Epithelial cell of esophagus (primary cell): ENCODE data around the gene CCND1.

Source experiments
- DNase-seq: peaks from one replicate; pipeline ENCODE4 v3.0.0; 2010; ENCODE audit warnings: low read depth
- H3K4me3 ChIP-seq: 2 replicates; pipeline ENCODE4 v1.5.1; 2011; ENCODE audit warnings: mild to moderate bottlenecking, low read length, control low read depth
- CTCF ChIP-seq: IDR thresholded peaks from 2 replicates; pipeline ENCODE4 v1.5.1; 2011; ENCODE audit warnings: low read depth, mild to moderate bottlenecking, low read length, control low read depth, inconsistent platforms; ENCODE audit not compliant: insufficient read depth; ENCODE audit errors: missing control alignments

Gene CCND1

DNA sequence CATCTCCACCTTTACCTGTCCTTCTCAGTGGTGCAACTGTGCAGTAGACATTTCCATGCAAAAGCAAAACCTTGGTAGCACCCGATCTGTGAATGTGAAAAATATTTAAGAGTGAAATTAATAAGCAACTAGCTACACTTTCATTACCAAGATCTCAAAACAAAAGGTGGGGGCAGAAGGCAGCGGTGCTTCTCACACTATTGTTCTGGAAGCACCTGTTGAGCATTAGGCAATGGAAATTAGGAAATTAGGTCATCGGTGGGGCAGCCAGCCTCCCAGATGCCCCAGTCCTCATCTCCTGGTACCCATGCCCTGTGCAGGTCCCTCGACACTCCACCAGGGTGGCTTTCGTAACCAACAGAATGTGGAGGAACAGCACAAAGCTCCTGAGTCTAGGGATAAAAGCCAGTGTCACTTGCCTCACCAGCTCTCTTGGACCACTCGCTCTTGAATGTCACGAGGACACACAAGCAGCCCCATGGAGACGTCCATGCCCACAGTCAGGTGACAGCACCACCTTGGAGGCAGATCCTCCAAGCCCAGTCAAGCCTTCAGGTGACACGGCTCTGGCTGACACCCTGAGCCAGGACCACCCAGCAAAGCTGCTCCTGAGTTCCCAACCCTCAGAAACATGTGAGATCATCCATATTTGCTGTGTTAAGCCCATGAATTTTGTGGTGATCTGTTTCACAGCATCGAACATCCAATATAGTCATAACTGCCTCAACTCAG is 30.9 kb downstream of the CCND1 start:
- no peak overlapping the region for H3K4me3 ChIP-seq
- no peak for TF ChIP-seq CTCF
- no peak for DNase-seq

GRCh38 chr11:69674267-69674885 is 33.4 kb downstream of the CCND1 start:
- H3K4me3 ChIP-seq = peak overlapping the region; percentile 66
- no peak for TF ChIP-seq CTCF
- peak; percentile 85 for DNase-seq

DNA sequence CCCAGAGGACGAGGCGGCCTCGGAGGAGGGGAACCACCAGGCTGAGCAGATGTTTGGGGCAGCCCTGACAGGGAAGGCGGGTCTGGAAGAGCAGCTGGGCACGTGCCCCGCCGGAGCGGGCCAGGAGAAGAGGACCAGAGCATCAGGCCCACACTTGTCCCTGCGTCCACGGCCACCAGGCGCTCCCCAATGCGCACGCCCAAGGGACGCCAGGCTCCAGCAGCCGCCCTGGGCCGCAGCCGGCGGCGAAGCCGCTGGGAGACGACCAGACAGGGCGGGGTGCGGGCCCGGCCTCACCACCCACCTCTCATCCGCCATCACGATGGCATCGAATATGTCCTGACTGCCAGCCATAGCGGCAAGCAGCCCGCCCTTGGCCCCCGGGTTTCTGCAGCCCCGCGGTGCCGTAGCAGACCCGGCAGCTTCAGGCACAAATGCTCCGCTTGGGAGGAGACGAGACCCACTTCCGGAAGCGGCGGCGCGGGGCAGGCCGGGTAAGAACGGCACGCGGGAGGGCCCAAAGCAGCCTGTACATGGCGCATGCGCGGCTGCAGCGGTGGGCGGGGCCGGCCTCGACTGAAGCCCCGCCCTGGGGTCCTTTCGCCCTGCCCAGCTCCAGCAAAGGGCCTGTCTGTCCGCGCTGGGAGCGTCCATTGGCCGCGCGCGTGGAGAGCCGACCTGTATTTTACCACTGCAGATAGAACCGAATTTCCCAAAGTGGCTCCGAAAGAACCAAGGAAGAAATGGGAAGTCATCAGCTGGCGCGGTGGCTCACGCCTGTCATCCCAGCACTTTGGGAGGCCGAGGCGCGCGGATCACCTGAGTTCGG is 34.1 kb downstream of the CCND1 start, which contains the start of gene LTO1:
Gene LTO1, minus strand, starts transcription at position 468 of the 829 bp plus-strand sequence. Its CDS starts 114 bp downstream, at position 354.
- peak; percentile 7 for TF ChIP-seq CTCF
- DNase-seq = peak; percentile 97
- H3K4me3 ChIP-seq = peak within 1 kb of the TSS; percentile 66

GRCh38 chr11:69677749-69678148 is 36.8 kb downstream of the CCND1 start:
- H3K4me3 ChIP-seq = no peak overlapping the region
- no peak for DNase-seq
- no peak for TF ChIP-seq CTCF

DNA sequence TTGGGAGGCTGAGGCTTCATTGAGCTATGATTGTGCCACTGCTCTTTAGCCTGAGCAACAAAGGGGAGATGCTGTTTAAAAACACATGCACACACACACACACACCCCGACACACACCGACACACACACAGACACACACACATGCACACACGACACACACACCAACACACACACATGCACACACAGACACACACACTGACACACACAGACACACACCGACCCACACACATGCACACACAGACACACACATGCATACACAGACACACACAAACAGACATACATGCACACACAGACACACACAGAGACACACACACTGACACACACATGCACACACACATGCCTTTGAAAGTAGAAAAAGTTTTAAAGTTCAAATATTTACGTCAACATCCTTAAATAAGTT is 39.7 kb downstream of the CCND1 start:
- TF ChIP-seq CTCF = no peak
- DNase-seq = no peak
- no peak overlapping the region for H3K4me3 ChIP-seq

- no peak overlapping the region for H3K4me3 ChIP-seq
- no peak for DNase-seq
- no peak for TF ChIP-seq CTCF
Measured at GRCh38 chr11:69682221-69682620, 41.3 kb downstream of the CCND1 start.
